Activated T-cell treated with anti-CD3 and anti-CD28 coated beads, Interleukin-2, amount 50 U/mL, for 72 hours (primary cell): ENCODE measurements around the gene DTNA. TPM values are rescaled to one million over a fixed set of nuclear protein-coding genes. Genes with fewer than 3 reads are reported as not detected.

Source experiments
- ATAC-seq, 2 donors: fragments of 150-1000 bp; cut with Tn5 transposase; replicated peaks in 1 of 2; 2 replicates each; pipeline ENCODE4 v1.10.0; 2021; ENCODE audit warnings: moderate library complexity in 2 of 2, mild to moderate bottlenecking in 1 of 2
- DNase-seq, 2 donors: peaks; one replicate each; pipeline ENCODE4 v3.0.0; 2021 to 2022; ENCODE audit warnings: mixed read lengths in 1 of 2
- H3K27ac Mint-ChIP-seq: one replicate; pipeline ENCODE4 v1.8.0; 2022; ENCODE audit warnings: mild to moderate bottlenecking, moderate library complexity, mixed read lengths
- H3K27me3 Mint-ChIP-seq: one replicate; pipeline ENCODE4 v1.8.0; 2022; ENCODE audit warnings: low read depth, mixed read lengths
- H3K36me3 Mint-ChIP-seq, 2 donors: one replicate each; pipeline ENCODE4 v1.8.0; 2022; ENCODE audit warnings: mixed read lengths in 2 of 2, mild to moderate bottlenecking in 1 of 2; ENCODE audit not compliant: insufficient read depth in 2 of 2
- H3K4me1 Mint-ChIP-seq: one replicate; pipeline ENCODE4 v1.8.0; 2022; ENCODE audit warnings: low read depth, mixed read lengths
- H3K4me3 Mint-ChIP-seq, 2 donors: one replicate each; pipeline ENCODE4 v1.8.0; 2022; ENCODE audit warnings: mild to moderate bottlenecking in 2 of 2, mixed read lengths in 2 of 2, moderate library complexity in 2 of 2
- H3K9me3 Mint-ChIP-seq, 2 donors: one replicate each; pipeline ENCODE4 v1.8.0; 2022; ENCODE audit warnings: mixed read lengths in 2 of 2
- total RNA-seq, 2 donors: library from RNA; stranded (reverse); gene quantifications; one replicate each; pipeline ENCODE4 v1.2.3, GENCODE V29; 2022

DTNA gene
- total RNA-seq, 2 donors from 2014 or later: 0.56 to 0.84 TPM

DNA sequence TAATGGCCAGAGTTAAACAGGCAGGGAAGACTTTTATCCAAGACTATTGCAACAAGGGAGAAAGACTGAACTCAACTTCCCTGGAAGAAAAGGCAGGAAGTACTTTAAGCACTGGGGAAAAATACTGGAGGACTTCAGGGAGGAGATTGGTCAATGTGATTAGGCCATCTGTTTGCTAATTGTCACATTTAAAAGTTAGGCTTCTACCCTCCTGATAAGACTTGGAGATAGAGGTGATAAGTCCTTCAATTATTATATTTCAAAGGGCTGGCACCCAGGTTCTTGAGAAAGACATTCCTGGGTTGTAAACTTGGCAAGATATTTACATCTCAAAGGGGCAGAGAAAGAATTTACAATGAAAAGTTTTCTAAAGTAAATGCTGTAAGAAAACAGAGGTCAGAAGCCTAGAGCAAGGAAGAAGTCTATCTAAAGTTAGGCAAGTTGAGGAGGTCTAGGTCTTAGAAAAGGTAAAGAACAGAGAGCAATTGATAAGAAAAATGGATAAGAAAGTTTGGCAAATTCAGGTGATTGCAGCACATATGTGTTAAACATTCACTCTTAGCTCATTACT, 48.4 kb downstream of the DTNA start:
- H3K9me3 Mint-ChIP-seq: no peaks in the 10 kb centered on the region
- H3K27ac Mint-ChIP-seq: peak overlapping the region; percentile 0
- no peaks in the 10 kb centered on the region for H3K36me3 Mint-ChIP-seq
- H3K27me3 Mint-ChIP-seq: peaks cover 42% of the 10 kb centered on the region
- no peaks in the 10 kb centered on the region for H3K4me1 Mint-ChIP-seq
- DNase-seq: no peak
- H3K4me3 Mint-ChIP-seq: no peak overlapping the region
- ATAC-seq: no peak

DNA sequence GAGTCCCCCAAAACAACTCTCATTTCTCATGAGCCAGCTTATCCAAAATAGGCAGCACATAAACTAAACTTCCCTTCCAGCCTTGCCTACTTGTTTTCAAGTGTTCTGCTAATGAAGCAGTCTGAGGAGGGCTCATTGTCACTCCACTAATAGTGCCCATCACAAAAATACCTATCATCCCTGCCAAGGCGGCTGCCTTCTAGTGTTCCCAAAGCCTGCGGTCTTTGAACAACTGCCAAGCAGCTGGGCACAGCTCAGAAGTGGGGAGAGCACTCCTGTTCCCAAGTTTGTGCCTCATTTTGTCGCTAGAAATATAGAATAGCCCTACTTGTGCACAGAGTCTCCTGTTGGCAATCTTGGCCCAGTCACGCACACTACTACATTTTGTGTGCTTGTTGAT, 50.3 kb downstream of the DTNA start:
- no peaks in the 10 kb centered on the region for H3K4me1 Mint-ChIP-seq
- peaks cover 30% of the 10 kb centered on the region for H3K27me3 Mint-ChIP-seq
- no peaks in the 10 kb centered on the region for H3K9me3 Mint-ChIP-seq
- DNase-seq: no peak
- no peaks in the 10 kb centered on the region for H3K36me3 Mint-ChIP-seq
- no peak overlapping the region for H3K4me3 Mint-ChIP-seq
- ATAC-seq: no peak
- H3K27ac Mint-ChIP-seq: no peak overlapping the region

DNA sequence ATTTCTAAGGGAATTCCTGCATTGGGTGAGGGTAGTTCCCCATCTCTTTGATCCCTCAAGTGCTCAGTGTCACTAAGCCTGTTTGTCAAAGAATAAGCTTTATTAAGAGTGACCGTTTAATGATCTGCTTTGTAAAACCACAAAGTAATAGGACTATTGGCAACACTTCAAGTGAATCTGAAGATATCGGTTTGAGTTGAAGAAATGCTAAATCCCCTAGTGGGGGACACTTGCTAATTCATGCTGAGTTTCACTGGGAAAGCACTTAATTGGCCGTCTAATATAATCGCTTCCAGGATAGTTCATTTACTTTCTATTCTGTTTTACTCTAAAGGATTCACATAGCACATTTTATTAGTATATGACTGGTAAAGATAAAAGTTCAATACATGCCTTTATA, 54.4 kb downstream of the DTNA start:
- Mint-ChIP-seq H3K9me3 (no peaks in the 10 kb centered on the region), H3K27me3 (peaks cover 18% of the 10 kb centered on the region), H3K4me1 (no peaks in the 10 kb centered on the region), H3K4me3 (no peak overlapping the region), H3K36me3 (no peaks in the 10 kb centered on the region), H3K27ac (no peak overlapping the region)
- ATAC-seq (no peak), DNase-seq (no peak)

DNA sequence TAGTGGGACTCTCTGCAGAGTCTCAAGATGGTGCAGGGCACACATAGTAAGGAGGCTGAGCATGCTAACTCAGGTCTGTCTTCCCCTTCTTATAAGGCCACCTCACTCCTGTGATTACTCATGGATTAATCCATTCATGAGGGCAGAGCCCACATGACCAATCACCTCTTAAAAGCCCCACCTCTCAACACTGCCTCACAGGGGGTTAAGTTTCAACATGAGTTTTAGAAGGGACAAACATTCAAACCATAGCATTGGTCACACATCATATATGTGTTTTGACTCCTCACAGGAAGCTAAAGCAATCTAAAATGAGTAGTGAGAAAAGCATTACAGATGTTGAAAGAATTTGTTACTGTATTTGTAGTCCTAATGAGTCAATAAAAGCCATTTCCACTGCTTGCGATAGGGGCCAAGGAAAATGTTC, 57.5 kb downstream of the DTNA start:
- peak; percentile 57 to 90 for ATAC-seq
- Mint-ChIP-seq H3K4me3 (no peak overlapping the region), H3K4me1 (no peaks in the 10 kb centered on the region), H3K27ac (no peak overlapping the region), H3K36me3 (no peaks in the 10 kb centered on the region), H3K27me3 (peaks cover 5% of the 10 kb centered on the region), H3K9me3 (no peaks in the 10 kb centered on the region)
- DNase-seq: peak in 1 of 2 donors; percentile 6

- no peaks in the 10 kb centered on the region for H3K36me3 Mint-ChIP-seq
- no peaks in the 10 kb centered on the region for H3K9me3 Mint-ChIP-seq
- ATAC-seq: no peak
- peaks cover 26% of the 10 kb centered on the region for H3K27me3 Mint-ChIP-seq
- no peak overlapping the region for H3K4me3 Mint-ChIP-seq
- no peaks in the 10 kb centered on the region for H3K4me1 Mint-ChIP-seq
- H3K27ac Mint-ChIP-seq: no peak overlapping the region
- no peak for DNase-seq
Measured at GRCh38 chr18:34771958-34772357, 61.9 kb downstream of the DTNA start.

GRCh38 chr18:34772887-34773286, 62.8 kb downstream of the DTNA start:
- Mint-ChIP-seq H3K9me3 (no peaks in the 10 kb centered on the region), H3K4me1 (no peaks in the 10 kb centered on the region)

DNA sequence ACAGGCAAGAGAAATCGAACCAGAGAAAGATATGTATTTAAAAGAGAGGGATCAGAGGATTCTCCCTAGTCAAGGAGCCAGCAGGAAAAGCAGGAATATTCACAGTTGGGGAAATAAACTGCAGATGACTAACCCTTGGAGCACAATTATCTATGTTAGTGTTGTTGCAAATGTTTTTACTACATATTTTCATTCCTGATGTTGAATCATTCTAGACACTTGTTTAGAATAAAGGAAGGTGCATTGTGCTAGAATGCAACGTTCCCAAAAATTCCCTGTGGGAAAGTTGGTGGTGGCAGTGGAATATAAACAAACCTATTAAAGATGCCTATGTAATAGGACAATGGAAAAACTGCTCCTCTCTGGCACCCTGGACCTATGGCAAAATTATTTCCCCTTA, 63.3 kb downstream of the DTNA start:
- peaks cover 29% of the 10 kb centered on the region for H3K27me3 Mint-ChIP-seq
- no peak overlapping the region for H3K4me3 Mint-ChIP-seq
- ATAC-seq (no peak), DNase-seq (no peak)
- no peaks in the 10 kb centered on the region for H3K4me1 Mint-ChIP-seq
- no peak overlapping the region for H3K27ac Mint-ChIP-seq
- no peaks in the 10 kb centered on the region for H3K36me3 Mint-ChIP-seq
- H3K9me3 Mint-ChIP-seq: no peaks in the 10 kb centered on the region

More at GRCh38 chr18:34772887-34773286, 62.8 kb downstream of the DTNA start:
- H3K27ac Mint-ChIP-seq: no peak overlapping the region
- no peak for ATAC-seq
- peaks cover 29% of the 10 kb centered on the region for H3K27me3 Mint-ChIP-seq
- H3K36me3 Mint-ChIP-seq: no peaks in the 10 kb centered on the region
- no peak overlapping the region for H3K4me3 Mint-ChIP-seq
- DNase-seq: no peak

- H3K4me1 Mint-ChIP-seq: no peaks in the 10 kb centered on the region
- no peak for ATAC-seq
- no peak overlapping the region for H3K4me3 Mint-ChIP-seq
Measured at GRCh38 chr18:34773961-34774766, 64.1 kb downstream of the DTNA start.

DNA sequence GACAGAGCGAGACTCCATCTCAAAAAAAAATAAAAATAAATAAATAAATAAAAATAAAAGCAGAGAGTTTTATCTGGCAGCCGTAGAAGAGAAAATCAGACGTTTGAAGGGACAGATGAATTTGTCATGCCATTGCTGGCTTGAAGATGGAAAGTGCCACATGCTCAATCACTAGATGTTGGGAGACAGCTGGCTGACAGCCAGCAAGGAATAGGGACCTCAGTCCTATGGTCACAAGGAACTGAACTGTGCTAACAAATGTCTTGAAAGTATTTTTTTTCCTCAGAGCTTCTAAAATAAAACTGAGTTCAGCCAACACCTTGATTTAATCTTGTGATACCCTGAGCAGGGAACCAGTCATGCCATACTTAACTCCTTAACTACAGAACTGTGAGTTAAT, 65.4 kb downstream of the DTNA start:
- H3K4me1 Mint-ChIP-seq: no peaks in the 10 kb centered on the region
- H3K36me3 Mint-ChIP-seq: no peaks in the 10 kb centered on the region
- no peak overlapping the region for H3K4me3 Mint-ChIP-seq
- peaks cover 29% of the 10 kb centered on the region for H3K27me3 Mint-ChIP-seq
- DNase-seq (no peak), ATAC-seq (no peak)
- H3K9me3 Mint-ChIP-seq: no peaks in the 10 kb centered on the region
- no peak overlapping the region for H3K27ac Mint-ChIP-seq

More at GRCh38 chr18:34773961-34774766, 64.1 kb downstream of the DTNA start:
- no peaks in the 10 kb centered on the region for H3K36me3 Mint-ChIP-seq
- H3K27me3 Mint-ChIP-seq: peaks cover 29% of the 10 kb centered on the region
- no peak for DNase-seq
- no peak overlapping the region for H3K27ac Mint-ChIP-seq
- H3K9me3 Mint-ChIP-seq: no peaks in the 10 kb centered on the region

DNA sequence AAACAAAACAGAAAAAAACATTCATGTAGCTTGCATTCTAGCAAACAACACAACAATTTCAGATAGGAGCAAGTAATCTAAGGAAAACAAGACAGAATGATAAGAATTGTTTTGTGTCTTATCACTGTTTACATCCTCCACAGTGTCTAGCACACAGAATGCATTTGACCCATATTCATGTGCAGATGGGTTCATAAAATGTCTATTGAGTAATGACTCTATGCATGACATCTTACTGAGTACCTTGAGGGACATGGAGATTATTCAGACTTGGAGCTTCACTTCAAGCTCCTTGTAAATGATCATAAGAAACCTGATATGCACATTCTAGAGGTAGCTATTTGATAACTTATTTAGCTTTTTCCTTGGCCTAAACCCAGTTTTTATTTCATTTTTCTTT, 69.0 kb downstream of the DTNA start:
- H3K4me3 Mint-ChIP-seq: no peak overlapping the region
- ATAC-seq (no peak), DNase-seq (no peak)
- no peaks in the 10 kb centered on the region for H3K4me1 Mint-ChIP-seq
- no peak overlapping the region for H3K27ac Mint-ChIP-seq
- no peaks in the 10 kb centered on the region for H3K36me3 Mint-ChIP-seq
- H3K9me3 Mint-ChIP-seq: no peaks in the 10 kb centered on the region
- peaks cover 16% of the 10 kb centered on the region for H3K27me3 Mint-ChIP-seq

DNA sequence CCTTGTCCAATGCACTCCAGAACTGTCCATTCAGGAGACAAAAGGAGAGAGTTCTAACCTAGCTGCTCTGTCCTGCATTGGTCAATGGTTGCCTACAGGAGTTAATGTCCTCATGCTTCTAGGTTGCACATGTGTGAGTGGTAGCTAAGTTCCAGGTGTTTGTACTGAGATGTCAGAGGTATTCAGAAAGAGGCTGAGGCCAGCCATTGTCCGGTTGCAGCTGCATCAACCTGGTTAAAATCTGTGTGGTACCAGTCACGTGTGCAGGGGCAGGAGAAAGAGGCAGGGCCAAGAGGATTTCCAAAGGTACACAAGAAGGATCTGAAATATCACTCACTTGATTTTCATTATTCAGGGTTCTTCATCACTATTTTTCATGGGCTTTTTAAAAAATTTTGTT, 70.8 kb downstream of the DTNA start:
- peaks cover 11% of the 10 kb centered on the region for H3K27me3 Mint-ChIP-seq
- H3K4me1 Mint-ChIP-seq: no peaks in the 10 kb centered on the region
- no peaks in the 10 kb centered on the region for H3K9me3 Mint-ChIP-seq
- H3K27ac Mint-ChIP-seq: no peak overlapping the region
- no peaks in the 10 kb centered on the region for H3K36me3 Mint-ChIP-seq
- ATAC-seq: no peak
- no peak for DNase-seq
- H3K4me3 Mint-ChIP-seq: no peak overlapping the region

DNA sequence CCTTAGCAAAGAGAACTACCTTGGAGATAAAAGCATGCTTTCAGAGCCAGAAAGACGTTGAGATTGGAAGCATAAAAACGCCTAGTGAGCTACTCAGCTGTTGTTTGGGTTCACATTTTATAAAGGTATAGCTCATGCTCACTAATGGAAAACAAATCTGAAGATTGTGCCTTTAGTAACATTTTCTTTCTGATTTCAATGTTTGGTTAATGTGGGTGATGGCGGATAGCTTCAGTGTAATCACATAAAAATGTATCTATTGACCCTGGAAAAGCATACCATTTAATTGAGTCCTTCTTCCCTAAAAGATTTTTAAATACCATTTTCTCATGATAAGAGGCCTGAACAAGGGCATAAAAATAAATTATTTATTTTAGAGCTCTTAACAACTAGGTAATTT, 73.4 kb downstream of the DTNA start:
- Mint-ChIP-seq H3K9me3 (no peaks in the 10 kb centered on the region), H3K27ac (no peak overlapping the region), H3K27me3 (peaks cover 14% of the 10 kb centered on the region), H3K36me3 (no peaks in the 10 kb centered on the region), H3K4me3 (no peak overlapping the region), H3K4me1 (no peaks in the 10 kb centered on the region)
- DNase-seq (no peak), ATAC-seq (no peak)

- Mint-ChIP-seq H3K4me3 (no peak overlapping the region), H3K4me1 (peaks cover 12% of the 10 kb centered on the region), H3K9me3 (no peaks in the 10 kb centered on the region), H3K27me3 (peaks cover 30% of the 10 kb centered on the region), H3K36me3 (no peaks in the 10 kb centered on the region), H3K27ac (no peak overlapping the region)
- DNase-seq: no peak
- ATAC-seq: no peak
Measured at GRCh38 chr18:34786162-34786741, 76.2 kb downstream of the DTNA start.
